Endothelial cell of umbilical vein (primary cell): ENCODE data around the gene ACAD11. TPM values are rescaled to one million over a fixed set of nuclear protein-coding genes. Genes with fewer than 3 reads are reported as not detected.

Experiments used
- BruUV-seq: library from RNA; stranded (reverse); fragments of 400-500 nt; replicated peaks from 2 replicates; lab custom pipeline; 2021; lab: Mats Ljungman, UMichigan
- CTCF ChIA-PET: fragments of 300-600, 350-600 bp; sonication (Branson Sonifier 250); formaldehyde crosslinking; loops from one replicate; lab custom pipeline; 2021; ENCODE audit warnings: antibody characterized with exemption, inconsistent platforms; lab: Charles Lee
- POLR2A ChIA-PET: fragments of 300-600, 350-600 bp; sonication (Branson Sonifier 250); formaldehyde crosslinking; loops from one replicate; lab custom pipeline; 2021; ENCODE audit warnings: antibody characterized with exemption, inconsistent platforms; lab: Charles Lee
- DNase-seq: peaks from one replicate; pipeline ENCODE4 v3.0.0-alpha.2; 2011; ENCODE audit warnings: low read depth, low spot score
- FAIRE-seq: peaks from 2 replicates; lab custom pipeline; 2011; peaks lifted over from hg19 to GRCh38; lab: Jason Lieb, UNC
- H2AFZ ChIP-seq: 2 replicates; pipeline ENCODE4 v1.6.0; 2012; ENCODE audit warnings: low read depth, low read length, control low read depth, inconsistent platforms
- H3K27ac ChIP-seq: 2 replicates; pipeline ENCODE4 v1.5.1; 2011; ENCODE audit warnings: low read depth, mild to moderate bottlenecking, control low read depth, low read length, moderate library complexity; ENCODE audit not compliant: insufficient read depth
- H3K27me3 ChIP-seq, 2 experiments: 2 replicates each; pipeline versions ENCODE4 v1.6.0 to v1.6.1; 2011; ENCODE audit warnings: low read length in 2 of 2, mixed read lengths in 1 of 2; ENCODE audit not compliant: control insufficient read depth in 2 of 2, insufficient read depth in 2 of 2
- H3K36me3 ChIP-seq, 2 experiments: 2 replicates in 1 of 2; 3 replicates in 1 of 2; pipeline ENCODE4 v1.5.1; 2011; ENCODE audit warnings: low read length in 2 of 2, mild to moderate bottlenecking in 1 of 2, moderate library complexity in 1 of 2; ENCODE audit not compliant: control insufficient read depth in 2 of 2, insufficient read depth in 2 of 2; ENCODE audit errors: extremely low read depth in 1 of 2
- H3K4me1 ChIP-seq: 3 replicates; pipeline ENCODE4 v1.5.1; 2011; ENCODE audit warnings: mild to moderate bottlenecking, low read length; ENCODE audit not compliant: control insufficient read depth, insufficient read depth; ENCODE audit errors: extremely low read depth
- H3K4me2 ChIP-seq: 2 replicates; pipeline ENCODE4 v1.6.1; 2011; ENCODE audit warnings: low read length, control low read depth, mixed read lengths; ENCODE audit not compliant: insufficient read depth
- H3K4me3 ChIP-seq, 3 experiments: fragments of 200-600 bp in 1 of 3; sonication (generic), shearing (Covaris generic) in 1 of 3; replicated peaks in 1 of 3; 2 replicates each; pipeline ENCODE4 v1.5.1; 2011 to 2016; ENCODE audit warnings: control low read depth in 3 of 3, low read length in 3 of 3, mild to moderate bottlenecking in 2 of 3, inconsistent platforms in 1 of 3, low read depth in 1 of 3, moderate library complexity in 1 of 3; ENCODE audit not compliant: insufficient read depth in 1 of 3
- H3K79me2 ChIP-seq: 2 replicates; pipeline ENCODE4 v1.6.0; 2012; ENCODE audit warnings: low read length, inconsistent platforms; ENCODE audit not compliant: control insufficient read depth, insufficient read depth
- H3K9ac ChIP-seq: replicated peaks from 2 replicates; pipeline ENCODE3; 2011; ENCODE audit warnings: low read length, control low read depth; ENCODE audit not compliant: insufficient read depth; ENCODE audit errors: extremely low read depth
- H3K9me1 ChIP-seq: replicated peaks from 3 replicates; pipeline ENCODE4 v1.6.0; 2011; ENCODE audit warnings: mild to moderate bottlenecking, low read length; ENCODE audit not compliant: control insufficient read depth, insufficient read depth; ENCODE audit errors: extremely low read depth
- H3K9me3 ChIP-seq: replicated peaks from 2 replicates; pipeline ENCODE4 v1.5.1; 2012; ENCODE audit warnings: low read length, inconsistent platforms; ENCODE audit not compliant: control insufficient read depth, insufficient read depth
- H4K20me1 ChIP-seq: replicated peaks from 2 replicates; pipeline ENCODE3; 2011; ENCODE audit warnings: mild to moderate bottlenecking, low read length; ENCODE audit not compliant: control insufficient read depth, insufficient read depth; ENCODE audit errors: extremely low read depth
- EZH2 ChIP-seq: IDR thresholded peaks from 2 replicates; pipeline ENCODE4 v1.6.1; 2012; ENCODE audit warnings: borderline replicate concordance, low read depth, mild to moderate bottlenecking, moderate library complexity, low read length, inconsistent platforms; ENCODE audit not compliant: severe bottlenecking
- FOS ChIP-seq: IDR thresholded peaks from 2 replicates; pipeline ENCODE4 v1.6.1; 2011; ENCODE audit warnings: mild to moderate bottlenecking, low read length, moderate library complexity, borderline replicate concordance; ENCODE audit not compliant: insufficient read depth
- GATA2 ChIP-seq: IDR thresholded peaks from 2 replicates; pipeline ENCODE4 v1.7.0; 2011; ENCODE audit warnings: low read depth, mild to moderate bottlenecking, moderate library complexity, mixed read lengths, low read length; ENCODE audit not compliant: insufficient read length, insufficient read depth
- JUN ChIP-seq: IDR thresholded peaks from 2 replicates; pipeline ENCODE4 v1.6.1; 2011; ENCODE audit warnings: borderline replicate concordance, low read depth; ENCODE audit not compliant: insufficient read length, insufficient read depth
- MYC ChIP-seq: IDR thresholded peaks from one replicate; pipeline ENCODE4 v1.6.1; 2011; ENCODE audit warnings: mild to moderate bottlenecking, low read depth, low read length
- POLR2A ChIP-seq: IDR thresholded peaks from 2 replicates; pipeline ENCODE4 v1.6.1; 2012; ENCODE audit warnings: low read depth, mild to moderate bottlenecking, control low read depth, low read length
- POLR2AphosphoS5 ChIP-seq: IDR thresholded peaks from 2 replicates; pipeline ENCODE4 v1.6.1; 2012; ENCODE audit warnings: low read depth, mild to moderate bottlenecking, control low read depth, low read length, moderate library complexity; ENCODE audit not compliant: insufficient read depth
- dilution Hi-C: fragments of 300-500 bp; cut with MboI; formaldehyde crosslinking; loops from one replicate; pipeline ENCODE4 v1.15.0; 2019; ENCODE audit warnings: low sequenced_read_pairs; ENCODE audit not compliant: extremely low pct_ligation_motif_present
- intact Hi-C: fragments of 100-400 bp; cut with micrococcal nuclease; formaldehyde crosslinking; loops from one replicate; pipeline ENCODE4 v1.10.0; 2022
- polyA plus RNA-seq, 4 experiments: library from polyadenylated mRNA; depleted of rRNA in 3 of 4; stranded (reverse) in 3 of 4; unstranded in 1 of 4; fragments of >200 nt; gene quantifications; 2 replicates each; pipeline versions ENCODE4 v1.2.1 to v1.2.3, GENCODE V29; 2011 to 2012; ENCODE audit warnings: missing spikeins in 1 of 4
- total RNA-seq: library from RNA; stranded (reverse); gene quantifications from 2 replicates; pipeline ENCODE4 v1.2.3, GENCODE V29; 2021
- TF ChIP-seq, protein P1 (sequence below): IDR thresholded peaks from 2 replicates; pipeline ENCODE4 v1.6.1; 2011; ENCODE audit not compliant: insufficient read depth, insufficient read length
- TF ChIP-seq, protein P2 (sequence below), 2 donors: IDR thresholded peaks; 1 replicate in 1 of 2; 2 replicates in 1 of 2; pipeline ENCODE4 v1.5.1; 2011; ENCODE audit warnings: low read length in 2 of 2, mild to moderate bottlenecking in 2 of 2, moderate library complexity in 2 of 2, control low read depth in 1 of 2, inconsistent platforms in 1 of 2, low read depth in 1 of 2; ENCODE audit not compliant: insufficient read depth in 1 of 2; ENCODE audit errors: extremely low read depth in 1 of 2

The ACAD11 gene
- total and polyA plus RNA-seq, 2 donors (not counting 3 experiments of a cell fraction or from before 2014, with no cell fraction given) = 9.6 to 17.9 TPM

DNA sequence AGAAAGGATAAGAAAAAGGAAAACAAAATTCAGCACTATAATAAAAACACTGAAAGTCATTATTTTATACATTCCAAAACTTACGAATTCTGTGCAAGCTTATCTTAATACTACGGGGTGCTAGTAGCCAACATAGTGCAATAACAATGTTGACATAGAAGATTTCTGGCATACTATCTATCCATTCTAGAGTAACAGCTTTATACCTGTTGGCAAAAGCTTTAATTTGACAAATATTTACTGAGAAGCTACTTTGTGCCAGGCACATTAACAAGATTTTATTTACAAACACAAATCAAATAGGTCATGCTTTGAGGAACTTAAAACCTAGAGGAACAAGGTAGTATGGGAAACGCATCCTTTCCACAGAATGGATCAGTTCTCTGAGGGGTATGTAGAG, 61.4 kb downstream of the ACAD11 start:
- Histone ChIP-seq H2AFZ (peak overlapping the region; percentile 7), H3K27me3 (no peaks in the 10 kb centered on the region), H3K27ac (no peak overlapping the region), H3K9me1 (no peaks in the 10 kb centered on the region), H3K9me3 (no peaks in the 10 kb centered on the region), H3K9ac (no peak overlapping the region), H4K20me1 (no peaks in the 10 kb centered on the region), H3K79me2 (no peaks in the 10 kb centered on the region), H3K4me1 (peaks cover 40% of the 10 kb centered on the region), H3K4me2 (peak overlapping the region; percentile 98), H3K36me3 (no peaks in the 10 kb centered on the region), H3K4me3 (peak overlapping the region in 2 of 3 experiments; percentile 24 to 70)
- ChIA-PET CTCF (interaction anchor here (2.3 kb wide), 1 partner anchor 25 kb away, joined by 9 read pairs; no protein-coding TSS in a partner anchor), POLR2A (no interaction called here)
- dilution Hi-C loops = no loop called here
- peak; percentile 39 for DNase-seq
- TF ChIP-seq POLR2A (no peak), FOS (no peak)
- TF ChIP-seq, protein P1, sequence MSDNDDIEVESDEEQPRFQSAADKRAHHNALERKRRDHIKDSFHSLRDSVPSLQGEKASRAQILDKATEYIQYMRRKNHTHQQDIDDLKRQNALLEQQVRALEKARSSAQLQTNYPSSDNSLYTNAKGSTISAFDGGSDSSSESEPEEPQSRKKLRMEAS = no peak
- BruUV-seq = no TSS peak
- FAIRE-seq = no peak
- intact Hi-C loops = no loop called here

DNA sequence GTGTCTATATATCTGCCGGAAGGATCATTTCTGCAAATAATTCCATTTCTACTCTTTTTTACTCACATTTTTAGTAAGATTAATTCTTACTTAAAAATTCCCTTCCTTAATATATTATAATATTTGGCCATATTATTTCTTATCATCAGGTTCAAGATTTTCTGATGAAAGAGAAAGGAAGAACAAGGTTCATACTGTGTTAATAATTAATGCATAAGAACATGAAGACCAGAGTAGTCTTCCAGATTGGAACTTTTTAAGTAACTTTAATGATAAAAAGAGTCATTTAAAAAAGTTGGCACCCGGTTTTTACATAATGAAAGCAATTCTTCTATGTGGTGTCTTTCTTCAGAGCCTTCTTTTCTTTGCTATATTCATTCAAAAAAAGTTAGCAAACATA, 61.9 kb downstream of the ACAD11 start:
- Histone ChIP-seq H3K9me1 (no peaks in the 10 kb centered on the region), H2AFZ (no peak overlapping the region), H3K9ac (peak overlapping the region; percentile 55)

More for the DNA sequence above, 61.9 kb downstream of the ACAD11 start:
- dilution Hi-C loops (no loop called here), intact Hi-C loops (no loop called here)
- ChIA-PET CTCF (interaction anchor here (2.3 to 4.6 kb wide), 2 partner anchors 25 to 44 kb away, joined by 9 to 35 read pairs; no protein-coding TSS in a partner anchor), POLR2A (no interaction called here)
- peak overlapping the region; percentile 48 for H3K27ac ChIP-seq
- TF ChIP-seq GATA2 (no peak), EZH2 (no peak), MYC (no peak), JUN (no peak), FOS (no peak), POLR2A (no peak), POLR2AphosphoS5 (no peak)
- TF ChIP-seq, protein P2, sequence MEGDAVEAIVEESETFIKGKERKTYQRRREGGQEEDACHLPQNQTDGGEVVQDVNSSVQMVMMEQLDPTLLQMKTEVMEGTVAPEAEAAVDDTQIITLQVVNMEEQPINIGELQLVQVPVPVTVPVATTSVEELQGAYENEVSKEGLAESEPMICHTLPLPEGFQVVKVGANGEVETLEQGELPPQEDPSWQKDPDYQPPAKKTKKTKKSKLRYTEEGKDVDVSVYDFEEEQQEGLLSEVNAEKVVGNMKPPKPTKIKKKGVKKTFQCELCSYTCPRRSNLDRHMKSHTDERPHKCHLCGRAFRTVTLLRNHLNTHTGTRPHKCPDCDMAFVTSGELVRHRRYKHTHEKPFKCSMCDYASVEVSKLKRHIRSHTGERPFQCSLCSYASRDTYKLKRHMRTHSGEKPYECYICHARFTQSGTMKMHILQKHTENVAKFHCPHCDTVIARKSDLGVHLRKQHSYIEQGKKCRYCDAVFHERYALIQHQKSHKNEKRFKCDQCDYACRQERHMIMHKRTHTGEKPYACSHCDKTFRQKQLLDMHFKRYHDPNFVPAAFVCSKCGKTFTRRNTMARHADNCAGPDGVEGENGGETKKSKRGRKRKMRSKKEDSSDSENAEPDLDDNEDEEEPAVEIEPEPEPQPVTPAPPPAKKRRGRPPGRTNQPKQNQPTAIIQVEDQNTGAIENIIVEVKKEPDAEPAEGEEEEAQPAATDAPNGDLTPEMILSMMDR (IDR thresholded peaks at IDR 0.05; ENCODE audit: extremely low read depth in 1 of 2, insufficient read depth in 1 of 2, low read depth in 1 of 2, low read length in 2 of 2) = no peak
- TF ChIP-seq, protein P1 = no peak
- H3K36me3 ChIP-seq = no peaks in the 10 kb centered on the region
- peaks cover 40% of the 10 kb centered on the region for H3K4me1 ChIP-seq
- H4K20me1 ChIP-seq = no peaks in the 10 kb centered on the region
- no peaks in the 10 kb centered on the region for H3K79me2 ChIP-seq
- peak overlapping the region; percentile 24 to 70 (median 34) for H3K4me3 ChIP-seq
- BruUV-seq = no TSS peak
- peak overlapping the region; percentile 98 for H3K4me2 ChIP-seq
- H3K27me3 ChIP-seq = no peaks in the 10 kb centered on the region
- FAIRE-seq = no peak
- no peaks in the 10 kb centered on the region for H3K9me3 ChIP-seq
- DNase-seq = peak; percentile 39
